Vagina (tissue), 2 donors: ENCODE measurements around the gene PRXL2A. TPM values are rescaled to one million over a fixed set of nuclear protein-coding genes. Genes with fewer than 3 reads are reported as not detected.

Experiments
- DNase-seq, 2 donors: peaks; one replicate each; pipeline ENCODE4 v3.0.0-alpha.2; 2017; ENCODE audit errors: extremely low spot score in 2 of 2
- H3K27ac ChIP-seq: fragments of 200-600 bp; sonication (generic); one replicate; pipeline ENCODE4 v1.5.1; 2019
- H3K27me3 ChIP-seq: fragments of 200-600 bp; sonication (generic); one replicate; pipeline ENCODE4 v1.5.1; 2019
- H3K36me3 ChIP-seq, 2 donors: fragments of 200-600 bp; sonication (generic); one replicate each; pipeline ENCODE4 v1.5.1; 2017 to 2019
- H3K4me1 ChIP-seq: fragments of 200-600 bp; sonication (generic); one replicate; pipeline ENCODE4 v1.5.1; 2019
- H3K4me3 ChIP-seq, 2 donors: fragments of 200-600 bp; sonication (generic); 1 replicate in 1 of 2; 2 replicates in 1 of 2; pipeline ENCODE4 v1.5.1; 2016 to 2019
- H3K9me3 ChIP-seq: fragments of 200-600 bp; sonication (generic); one replicate; pipeline ENCODE4 v1.5.1; 2019
- POLR2A ChIP-seq, 2 donors: fragments of 450-650 bp; IDR thresholded peaks; one replicate each; pipeline ENCODE4 v1.6.1; 2017; ENCODE audit warnings: antibody characterized with exemption in 2 of 2, mild to moderate bottlenecking in 2 of 2, moderate library complexity in 2 of 2
- POLR2AphosphoS5 ChIP-seq, 2 donors: sonication (generic); formaldehyde crosslinking; IDR thresholded peaks; one replicate each; pipeline ENCODE4 v1.9.0; 2017; ENCODE audit warnings: antibody characterized with exemption in 2 of 2, mild to moderate bottlenecking in 2 of 2, low read depth in 1 of 2; ENCODE audit not compliant: insufficient read depth in 1 of 2
- intact Hi-C: fragments of 100-400 bp; cut with DNase I; formaldehyde crosslinking; loops from one replicate; pipeline ENCODE4 v1.15.1; 2023
- total RNA-seq: library from RNA; depleted of rRNA; stranded (reverse); fragments of >200 nt; gene quantifications from one replicate; pipeline ENCODE4 v1.2.3, GENCODE V29; 2016
- TF ChIP-seq, protein P1 (sequence below), 3 experiments: fragments of 450-650 bp in 2 of 3; fragments of 200-600 bp in 1 of 3; sonication (generic) in 1 of 3; IDR thresholded peaks; one replicate each; pipeline ENCODE4 v1.5.1; 2017 to 2019; ENCODE audit warnings: antibody characterized with exemption in 3 of 3, mild to moderate bottlenecking in 2 of 3, moderate library complexity in 2 of 3

The PRXL2A gene
- total RNA-seq, 1 donor from 2014 or later, result 62.4 TPM

DNA sequence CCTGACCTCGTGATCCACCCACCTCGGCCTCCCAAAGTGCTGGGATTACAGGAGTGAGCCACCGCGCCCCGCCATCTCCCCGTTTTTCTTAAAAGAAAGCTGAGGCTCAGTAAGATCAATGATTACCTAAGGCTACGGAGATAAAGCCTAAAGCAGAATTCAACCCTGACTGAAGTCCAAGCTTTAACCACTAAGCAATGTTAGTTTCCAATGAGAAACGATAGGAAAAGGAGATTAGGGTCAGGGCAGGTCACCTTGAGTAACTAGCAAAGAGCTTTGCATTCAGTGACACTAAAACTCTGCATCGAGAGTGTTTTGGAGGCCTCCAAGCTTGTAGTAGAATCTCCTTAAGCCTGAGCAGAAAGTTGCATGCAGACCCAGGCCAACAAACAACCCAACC, 17.6 kb upstream of the PRXL2A start:
- Histone ChIP-seq H3K9me3 (no peaks in the 10 kb centered on the region), H3K36me3 (no peaks in the 10 kb centered on the region), H3K27ac (no peak overlapping the region), H3K27me3 (no peaks in the 10 kb centered on the region), H3K4me1 (peaks cover 11% of the 10 kb centered on the region), H3K4me3 (no peak overlapping the region)
- DNase-seq, result no peak
- intact Hi-C loops, result no loop called here
- TF ChIP-seq POLR2AphosphoS5 (IDR thresholded peaks at IDR 0.05; ENCODE audit: insufficient read depth in 1 of 2, low read depth in 1 of 2), result no peak
- no peak for TF ChIP-seq POLR2A (IDR thresholded peaks at IDR 0.05)
- TF ChIP-seq, protein P1, sequence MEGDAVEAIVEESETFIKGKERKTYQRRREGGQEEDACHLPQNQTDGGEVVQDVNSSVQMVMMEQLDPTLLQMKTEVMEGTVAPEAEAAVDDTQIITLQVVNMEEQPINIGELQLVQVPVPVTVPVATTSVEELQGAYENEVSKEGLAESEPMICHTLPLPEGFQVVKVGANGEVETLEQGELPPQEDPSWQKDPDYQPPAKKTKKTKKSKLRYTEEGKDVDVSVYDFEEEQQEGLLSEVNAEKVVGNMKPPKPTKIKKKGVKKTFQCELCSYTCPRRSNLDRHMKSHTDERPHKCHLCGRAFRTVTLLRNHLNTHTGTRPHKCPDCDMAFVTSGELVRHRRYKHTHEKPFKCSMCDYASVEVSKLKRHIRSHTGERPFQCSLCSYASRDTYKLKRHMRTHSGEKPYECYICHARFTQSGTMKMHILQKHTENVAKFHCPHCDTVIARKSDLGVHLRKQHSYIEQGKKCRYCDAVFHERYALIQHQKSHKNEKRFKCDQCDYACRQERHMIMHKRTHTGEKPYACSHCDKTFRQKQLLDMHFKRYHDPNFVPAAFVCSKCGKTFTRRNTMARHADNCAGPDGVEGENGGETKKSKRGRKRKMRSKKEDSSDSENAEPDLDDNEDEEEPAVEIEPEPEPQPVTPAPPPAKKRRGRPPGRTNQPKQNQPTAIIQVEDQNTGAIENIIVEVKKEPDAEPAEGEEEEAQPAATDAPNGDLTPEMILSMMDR (IDR thresholded peaks at IDR 0.05), result no peak

DNA sequence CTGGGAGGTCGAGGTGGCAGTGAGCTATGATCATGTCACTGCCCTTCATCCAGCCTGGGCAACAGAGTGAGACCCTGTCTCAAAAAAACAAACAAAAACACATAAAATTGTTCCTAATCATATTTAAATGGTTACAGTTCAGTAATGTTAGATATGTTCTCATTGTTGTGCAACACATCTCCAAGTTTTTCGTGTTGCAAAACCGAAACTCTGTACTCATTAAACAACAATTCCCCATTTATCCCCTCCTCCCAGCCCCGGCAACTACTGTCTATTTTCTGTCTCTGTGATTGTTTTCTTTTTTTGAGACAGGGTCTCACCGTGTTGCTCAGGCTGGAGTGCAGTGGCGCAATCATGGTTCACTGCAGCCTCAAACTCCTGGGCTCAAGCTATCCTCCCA, 16.1 kb upstream of the PRXL2A start:
- Histone ChIP-seq H3K36me3 (no peaks in the 10 kb centered on the region), H3K27ac (no peak overlapping the region), H3K4me1 (peaks cover 11% of the 10 kb centered on the region), H3K9me3 (no peaks in the 10 kb centered on the region), H3K27me3 (no peaks in the 10 kb centered on the region), H3K4me3 (no peak overlapping the region)
- DNase-seq, result no peak
- intact Hi-C loops, result no loop called here
- TF ChIP-seq POLR2A (IDR thresholded peaks at IDR 0.05) (no peak), POLR2AphosphoS5 (IDR thresholded peaks at IDR 0.05; ENCODE audit: insufficient read depth in 1 of 2, low read depth in 1 of 2) (no peak)
- TF ChIP-seq, protein P1 (IDR thresholded peaks at IDR 0.05), result no peak

DNA sequence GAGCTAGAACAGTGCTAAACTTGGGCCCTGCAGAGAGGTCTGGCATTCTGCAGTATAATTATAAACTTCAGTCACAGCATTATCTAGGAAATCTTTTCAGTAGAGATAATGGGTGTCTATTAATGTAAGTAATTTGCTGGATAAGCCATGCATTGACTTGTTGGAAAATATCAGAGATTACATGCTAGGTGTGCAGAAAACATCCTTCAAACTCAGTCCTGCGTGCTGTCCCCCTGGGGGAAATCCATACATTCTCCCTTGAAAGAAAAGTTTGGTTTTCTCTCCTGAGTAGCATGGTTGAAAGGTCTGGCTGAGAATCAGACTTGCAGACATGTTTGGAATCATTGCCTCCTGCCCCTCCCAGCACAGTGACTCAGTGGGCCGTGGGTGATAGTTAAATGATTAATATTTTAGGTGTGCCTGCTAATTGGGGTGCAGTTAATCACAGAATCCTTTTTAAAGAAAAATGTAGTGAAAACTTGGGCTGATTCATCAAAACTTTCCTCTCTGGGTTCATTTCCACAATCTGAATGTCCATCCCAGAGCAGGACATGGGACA, 13.9 kb upstream of the PRXL2A start:
- intact Hi-C loops, result no loop called here
- Histone ChIP-seq H3K27ac (no peak overlapping the region), H3K4me3 (no peak overlapping the region), H3K4me1 (no peaks in the 10 kb centered on the region), H3K27me3 (no peaks in the 10 kb centered on the region), H3K9me3 (no peaks in the 10 kb centered on the region), H3K36me3 (no peaks in the 10 kb centered on the region)
- TF ChIP-seq POLR2A (IDR thresholded peaks at IDR 0.05) (no peak), POLR2AphosphoS5 (IDR thresholded peaks at IDR 0.05; ENCODE audit: insufficient read depth in 1 of 2, low read depth in 1 of 2) (no peak)
- TF ChIP-seq, protein P1 (IDR thresholded peaks at IDR 0.05), result no peak
- DNase-seq, result no peak

DNA sequence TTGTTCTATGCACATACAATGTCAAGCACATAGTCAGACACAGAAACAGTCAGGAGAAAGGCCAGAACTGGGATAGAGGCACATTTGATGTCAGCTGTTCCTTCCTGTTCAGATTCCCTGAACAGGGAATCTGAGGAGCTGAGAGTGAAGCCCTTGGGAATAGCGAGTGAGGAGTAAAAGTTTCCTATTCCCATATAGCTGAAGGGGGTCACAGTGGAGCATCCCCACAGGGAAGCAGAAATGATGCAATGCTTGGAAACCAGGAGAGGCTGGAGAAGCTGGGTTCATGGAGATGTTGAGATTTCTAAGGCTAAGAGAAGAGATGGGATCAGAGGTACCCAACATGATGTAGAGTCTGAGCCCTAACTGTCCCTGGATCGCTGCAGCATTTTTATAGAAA, 11.3 kb upstream of the PRXL2A start:
- TF ChIP-seq POLR2A (IDR thresholded peaks at IDR 0.05) (no peak), POLR2AphosphoS5 (IDR thresholded peaks at IDR 0.05; ENCODE audit: insufficient read depth in 1 of 2, low read depth in 1 of 2) (no peak)
- TF ChIP-seq, protein P1 (IDR thresholded peaks at IDR 0.05), result no peak

DNA sequence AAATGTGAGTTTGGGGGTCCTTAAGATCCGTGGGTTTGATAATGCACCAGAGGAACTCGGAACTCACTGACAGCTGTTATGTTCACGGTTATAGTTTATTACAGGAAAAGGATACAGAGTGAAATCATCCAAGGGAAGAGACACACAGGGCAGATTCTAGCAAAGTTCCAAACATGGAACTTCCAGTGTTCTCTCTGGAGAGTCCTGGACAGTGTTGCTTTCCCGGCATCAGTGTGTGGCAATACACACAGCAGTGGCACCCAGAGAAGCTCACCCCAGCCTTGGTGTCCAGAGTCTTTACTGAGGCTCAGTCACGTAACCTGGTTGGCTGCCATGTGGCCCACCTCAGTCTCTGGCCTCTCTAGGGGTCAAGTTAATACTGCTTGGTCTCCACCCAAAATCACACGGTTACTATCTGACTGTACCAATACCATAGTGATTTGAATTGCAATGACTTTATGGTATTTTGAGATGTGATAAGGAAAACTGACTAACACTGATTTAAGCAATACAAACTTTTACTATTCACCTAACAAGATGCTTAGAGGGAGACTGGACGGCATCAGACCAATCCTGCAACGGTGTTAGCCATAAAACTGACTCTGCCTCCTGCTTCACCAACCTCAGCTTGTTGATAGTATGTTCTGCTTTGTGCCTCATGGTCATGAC, 8.1 kb upstream of the PRXL2A start:
- no peaks in the 10 kb centered on the region for H3K9me3 ChIP-seq
- H3K27me3 ChIP-seq, result no peaks in the 10 kb centered on the region
- H3K4me1 ChIP-seq, result no peaks in the 10 kb centered on the region
- no peak for DNase-seq
- no peaks in the 10 kb centered on the region for H3K36me3 ChIP-seq
- no peak overlapping the region for H3K4me3 ChIP-seq
- TF ChIP-seq POLR2AphosphoS5 (IDR thresholded peaks at IDR 0.05; ENCODE audit: insufficient read depth in 1 of 2, low read depth in 1 of 2) (no peak), POLR2A (IDR thresholded peaks at IDR 0.05) (no peak)
- TF ChIP-seq, protein P1 (IDR thresholded peaks at IDR 0.05), result no peak
- H3K27ac ChIP-seq, result no peak overlapping the region
- intact Hi-C loops, result no loop called here

More for the DNA sequence above, 11.3 kb upstream of the PRXL2A start:
- H3K27me3 ChIP-seq, result no peaks in the 10 kb centered on the region
- no peaks in the 10 kb centered on the region for H3K9me3 ChIP-seq
- no peaks in the 10 kb centered on the region for H3K36me3 ChIP-seq
- intact Hi-C loops, result no loop called here
- H3K27ac ChIP-seq, result no peak overlapping the region
- H3K4me1 ChIP-seq, result no peaks in the 10 kb centered on the region
- H3K4me3 ChIP-seq, result no peak overlapping the region
- no peak for DNase-seq
